ENCODE measurements around the gene VAV1. TPM values are rescaled to one million over a fixed set of nuclear protein-coding genes. Genes with fewer than 3 reads are reported as not detected.
A peak's percentile ranks its signal among the peaks of the same experiment; 100 is the strongest.

VAV1 gene
- total RNA-seq, 1 donor from 2014 or later, result 1.8 TPM

GRCh38 chr19:6802336-6803035 lies 30.0 kb downstream of the VAV1 start:
- peak; percentile 30 for DNase-seq
- Histone ChIP-seq H3K36me3 (no peaks in the 10 kb centered on the region), H3K4me1 (peaks cover 9% of the 10 kb centered on the region), H3K4me3 (no peak overlapping the region), H3K27me3 (ENCODE audit: low read depth) (peaks cover 87% of the 10 kb centered on the region), H3K27ac (replicated peaks) (peak overlapping the region; percentile 27), H3K9me3 (replicated peaks) (no peaks in the 10 kb centered on the region)
- TF ChIP-seq CTCF (IDR thresholded peaks at IDR 0.05; ENCODE audit: borderline replicate concordance), result no peak
- intact Hi-C loops (cut with micrococcal nuclease), result no loop called here

GRCh38 chr19:6803036-6803404 lies 30.5 kb downstream of the VAV1 start:
- Histone ChIP-seq H3K4me1 (peaks cover 9% of the 10 kb centered on the region), H3K36me3 (no peaks in the 10 kb centered on the region), H3K27ac (replicated peaks) (peak overlapping the region; percentile 6), H3K4me3 (no peak overlapping the region), H3K27me3 (ENCODE audit: low read depth) (peaks cover 89% of the 10 kb centered on the region), H3K9me3 (replicated peaks) (peaks cover 2% of the 10 kb centered on the region)
- DNase-seq, result no peak
- TF ChIP-seq CTCF (IDR thresholded peaks at IDR 0.05; ENCODE audit: borderline replicate concordance), result no peak
- intact Hi-C loops (cut with micrococcal nuclease), result no loop called here

- Histone ChIP-seq H3K4me1 (peaks cover 5% of the 10 kb centered on the region), H3K27ac (replicated peaks) (no peak overlapping the region), H3K4me3 (no peak overlapping the region), H3K9me3 (replicated peaks) (peaks cover 10% of the 10 kb centered on the region), H3K27me3 (ENCODE audit: low read depth) (peaks cover 62% of the 10 kb centered on the region), H3K36me3 (no peaks in the 10 kb centered on the region)
- intact Hi-C loops (cut with micrococcal nuclease), result no loop called here
- no peak for TF ChIP-seq CTCF (IDR thresholded peaks at IDR 0.05; ENCODE audit: borderline replicate concordance)
- DNase-seq, result no peak
Measured at GRCh38 chr19:6806488-6806887, 34.0 kb downstream of the VAV1 start.

GRCh38 chr19:6807291-6807690 lies 34.8 kb downstream of the VAV1 start:
- Histone ChIP-seq H3K36me3 (no peaks in the 10 kb centered on the region), H3K9me3 (replicated peaks) (peaks cover 10% of the 10 kb centered on the region), H3K27ac (replicated peaks) (no peak overlapping the region), H3K27me3 (ENCODE audit: low read depth) (peaks cover 55% of the 10 kb centered on the region), H3K4me1 (no peaks in the 10 kb centered on the region), H3K4me3 (no peak overlapping the region)
- intact Hi-C loops (cut with micrococcal nuclease), result no loop called here
- TF ChIP-seq CTCF (IDR thresholded peaks at IDR 0.05; ENCODE audit: borderline replicate concordance), result no peak
- DNase-seq, result no peak

- Histone ChIP-seq H3K36me3 (no peaks in the 10 kb centered on the region), H3K27me3 (ENCODE audit: low read depth) (peaks cover 43% of the 10 kb centered on the region), H3K9me3 (replicated peaks) (peaks cover 19% of the 10 kb centered on the region), H3K27ac (replicated peaks) (no peak overlapping the region), H3K4me3 (no peak overlapping the region), H3K4me1 (no peaks in the 10 kb centered on the region)
- intact Hi-C loops (cut with micrococcal nuclease), result no loop called here
- no peak for DNase-seq
- no peak for TF ChIP-seq CTCF (IDR thresholded peaks at IDR 0.05; ENCODE audit: borderline replicate concordance)
Measured at GRCh38 chr19:6808494-6808893, 36.0 kb downstream of the VAV1 start.
